Activated CD4-positive, alpha-beta T cell treated with anti-CD3 and anti-CD28 coated beads for 48 hours (primary cell): ENCODE results near the gene ELP4.

ENCODE experiments used
- DNase-seq: peaks from one replicate; pipeline ENCODE4 v3.0.0-alpha.2; 2020

Gene ELP4

DNA sequence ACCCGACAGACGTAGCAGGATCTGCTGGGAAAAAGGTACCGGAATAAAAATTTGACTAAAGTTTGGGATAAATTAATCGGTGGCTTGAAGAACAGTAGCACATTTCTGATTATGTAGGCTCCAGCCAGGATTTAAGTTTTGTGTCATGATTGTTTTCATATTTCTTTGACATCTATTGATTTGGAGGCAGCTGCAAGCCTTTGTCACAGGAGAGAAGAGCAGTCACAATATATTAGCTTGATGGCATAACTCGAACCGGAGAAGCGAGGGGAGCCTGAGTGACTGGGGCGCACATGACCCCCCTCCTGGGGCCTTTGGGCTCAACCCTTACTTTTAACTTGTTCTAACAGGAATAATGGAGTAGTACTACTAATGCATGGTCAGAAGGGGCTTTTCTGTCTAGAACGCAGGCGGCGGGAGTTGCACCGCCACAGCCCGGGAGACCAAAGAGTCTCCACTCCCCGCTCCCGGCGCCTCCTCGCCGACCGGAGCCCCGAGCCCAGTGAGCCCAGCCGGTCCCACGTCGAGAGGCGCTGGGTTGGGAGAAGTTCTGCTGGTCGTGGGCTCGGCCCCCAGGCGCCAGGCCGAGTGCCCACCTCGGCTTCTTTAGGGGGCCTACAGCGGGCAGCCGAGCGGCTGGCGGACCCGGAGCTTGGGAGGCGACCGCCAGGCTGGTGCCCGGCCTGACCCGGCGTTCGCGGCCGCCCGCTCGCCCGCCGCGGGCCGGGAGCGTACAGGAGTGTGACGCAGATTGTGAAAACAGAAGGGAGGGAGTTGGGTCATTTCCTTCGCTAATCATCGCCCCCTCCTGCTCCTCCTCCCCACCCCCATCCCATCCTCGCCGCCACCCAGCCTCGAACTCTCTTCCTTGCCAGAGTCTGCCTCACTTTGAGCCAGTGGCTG is 317.2 kb downstream of the ELP4 start:
- DNase-seq, result no peak

DNA sequence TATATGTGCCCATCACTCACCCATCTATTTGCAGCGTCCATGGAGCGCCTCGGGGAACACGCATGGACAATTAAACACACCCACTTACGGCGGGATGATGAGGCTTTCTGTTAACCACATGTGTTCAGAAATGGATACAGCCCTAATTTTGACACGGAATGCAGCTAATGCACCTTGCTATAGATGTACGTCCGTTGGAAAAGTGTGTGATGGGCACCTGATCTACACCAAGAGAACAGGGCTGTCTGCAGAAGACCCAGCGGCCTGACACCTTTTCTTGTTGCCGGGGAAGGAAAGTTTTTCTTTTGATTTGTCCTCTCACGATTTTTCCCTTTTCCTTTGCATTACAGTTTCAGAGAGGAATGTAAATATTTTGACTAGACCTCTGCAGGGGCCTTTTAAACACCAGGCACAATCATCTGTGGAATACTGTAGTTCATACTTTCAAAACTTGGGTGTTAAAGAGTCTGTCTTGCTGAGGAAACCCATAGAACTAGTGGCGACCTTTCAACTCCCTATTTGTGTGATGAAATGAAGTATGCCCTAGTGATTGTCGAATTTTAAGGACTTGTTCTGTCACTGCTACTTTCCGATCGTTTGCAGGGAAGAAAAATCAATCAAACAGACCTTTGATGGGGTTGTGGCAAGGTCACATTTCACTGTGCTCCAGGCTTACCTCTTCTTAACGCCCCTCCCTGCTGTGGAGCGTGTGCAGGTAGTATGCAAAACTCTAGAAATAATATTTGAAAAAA is 318.1 kb downstream of the ELP4 start:
- DNase-seq, result no peak

DNA sequence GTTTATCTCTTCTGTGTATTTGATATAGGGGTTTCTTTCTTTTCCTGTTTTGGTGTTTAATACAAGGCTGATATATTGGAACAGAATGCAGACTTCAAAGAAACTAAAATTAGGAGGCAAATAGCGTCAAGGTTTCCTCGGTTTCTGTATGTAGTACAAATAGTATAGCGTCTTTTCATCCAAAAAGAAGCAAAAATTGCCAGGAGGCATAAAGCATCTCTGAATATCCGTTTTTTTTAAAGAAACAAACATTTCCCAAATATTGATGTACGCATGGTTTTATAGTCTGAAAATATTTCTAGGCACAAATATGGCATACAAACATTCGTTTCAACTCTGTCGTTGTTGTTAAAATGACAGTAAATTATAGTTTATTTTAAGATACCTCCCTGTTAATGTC is 318.6 kb downstream of the ELP4 start:
- no peak for DNase-seq

DNA sequence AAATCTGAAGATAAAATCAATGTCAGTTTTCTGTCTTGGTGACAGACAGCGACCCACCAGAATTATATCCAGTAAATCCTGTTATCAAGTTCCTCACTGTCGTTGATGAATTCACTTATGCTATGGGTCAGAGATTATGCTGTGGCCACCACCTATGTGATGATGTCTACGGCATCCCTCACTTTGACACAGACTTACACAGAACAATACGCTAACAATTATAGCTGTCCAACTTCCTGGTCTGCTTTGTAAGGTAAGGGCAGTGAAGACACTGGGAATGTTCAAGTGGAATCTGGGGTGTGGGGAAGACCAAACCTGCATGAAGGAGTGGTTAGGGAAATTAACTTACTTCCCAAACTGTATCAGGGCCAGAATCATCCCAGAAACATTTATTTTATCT is 320.8 kb downstream of the ELP4 start:
- DNase-seq, result no peak

DNA sequence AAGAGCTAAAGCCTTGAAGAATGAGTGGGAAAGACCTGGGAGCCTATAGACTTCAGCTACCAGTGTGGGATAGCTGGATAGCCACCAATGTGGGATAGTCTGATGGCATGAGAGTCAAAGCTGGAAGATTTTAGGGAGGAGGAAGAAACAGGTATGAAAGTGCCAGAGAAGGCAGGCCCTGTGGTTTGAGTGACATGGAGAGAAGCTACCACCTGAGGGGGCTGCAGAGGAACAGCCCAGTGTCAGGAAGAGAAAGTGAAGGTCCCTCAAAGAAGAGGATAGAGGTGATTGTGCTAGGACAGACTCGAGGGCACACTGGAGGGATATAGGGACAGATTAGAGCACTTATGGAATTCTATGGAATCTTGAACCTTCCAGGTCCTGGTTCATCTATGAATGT is 324.7 kb downstream of the ELP4 start:
- no peak for DNase-seq
